Sciatic nerve (tissue), 2 donors: ENCODE results near the gene GYPC. TPM values are rescaled to one million over a fixed set of nuclear protein-coding genes. Genes with fewer than 3 reads are reported as not detected.
"Not testable (repeated sequence)": the region's sequence is repeated elsewhere in the genome, so short reads cannot be mapped to it uniquely, and the experiment has no call there.

Experiments used
- ATAC-seq: fragments of 200-7000 bp; cut with Tn5 transposase; one replicate; pipeline ENCODE4 v1.9.1; 2020; ENCODE audit warnings: mild to moderate bottlenecking, moderate library complexity
- DNase-seq: peaks from one replicate; pipeline ENCODE4 v3.0.0-alpha.2; 2020; ENCODE audit warnings: low spot score
- intact Hi-C: fragments of 100-400 bp; cut with DNase I; formaldehyde crosslinking; loops from one replicate; pipeline ENCODE4 v1.14.2; 2022
- total RNA-seq: library from RNA; stranded (reverse); fragmentation: NEBNext Ultra II Directional; extraction: Animal tissue kit (Norgen Biotek cat#: 25700); gene quantifications from one replicate; pipeline ENCODE4 v1.2.1, GENCODE V29; 2021
- donor health status: DM: no; HTN: no; CAD: no.
- donor health status: DM: no; HTN: no; CAD: no.

The GYPC gene
- 89.2 TPM for total RNA-seq

GRCh38 chr2:126655500-126656430 is at the start of gene GYPC:
Gene GYPC (plus strand): TSS chr2:126656158. CDS start chr2:126656264, 106 bp downstream.
- ATAC-seq: peak; percentile 74
- peak; percentile 82 for DNase-seq
- intact Hi-C loops: no loop called here

DNA sequence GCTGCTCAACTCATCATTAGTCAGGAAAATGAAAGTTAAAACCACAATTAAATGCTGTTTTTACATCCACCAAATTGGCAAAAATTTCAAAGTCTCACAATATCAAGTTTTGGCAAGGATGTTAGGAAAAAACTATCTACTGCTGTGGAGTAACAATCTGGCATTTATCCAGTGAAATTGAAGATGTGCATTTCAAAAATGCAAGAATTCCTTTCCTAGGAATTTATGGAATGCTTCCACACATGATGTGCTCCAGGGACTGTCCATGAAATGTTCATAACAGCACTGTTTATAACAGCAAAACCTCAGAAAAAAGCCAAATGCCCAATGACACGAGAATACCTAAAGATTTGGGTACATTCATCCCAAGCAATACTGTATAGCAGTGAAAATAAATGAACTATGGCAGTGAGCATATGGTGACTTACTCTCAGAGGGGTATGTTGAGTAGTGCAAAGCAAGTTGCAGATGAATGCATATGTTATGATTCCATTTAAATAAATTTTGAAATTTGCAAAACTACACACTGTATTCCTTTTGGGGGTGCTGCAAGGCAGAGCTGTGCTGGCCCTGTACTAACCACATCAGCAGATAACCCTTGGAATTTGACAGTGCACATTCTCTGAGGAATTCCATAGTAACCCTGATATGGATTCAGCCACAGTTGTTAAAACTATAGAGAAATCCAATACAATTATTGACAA is 41.3 kb upstream of the GYPC start:
- DNase-seq (no peak), ATAC-seq (peak; percentile 61)
- intact Hi-C loops: no loop called here

DNA sequence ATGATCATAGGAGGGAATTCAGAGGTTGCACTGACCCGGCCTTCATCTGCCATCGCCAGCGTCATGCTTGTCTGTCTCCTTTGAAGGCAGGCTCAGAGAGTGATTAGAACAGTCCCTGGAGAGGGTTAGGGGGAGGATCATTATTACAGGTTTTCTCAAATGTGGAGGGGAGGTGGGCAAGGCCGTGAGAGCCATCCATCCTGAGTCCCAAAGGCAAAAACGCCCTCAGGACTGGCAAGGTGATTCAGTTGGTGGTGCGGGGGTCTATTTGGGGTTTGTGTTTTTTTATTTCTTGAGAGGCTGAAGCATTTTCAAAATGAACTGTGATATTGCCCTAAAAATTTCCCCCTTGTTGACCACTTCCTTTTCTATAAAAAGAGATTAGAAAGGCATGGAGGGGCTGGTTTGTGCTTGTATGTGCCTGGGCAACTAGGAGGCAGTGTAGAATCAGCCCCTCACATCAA is 39.3 kb upstream of the GYPC start:
- intact Hi-C loops: no loop called here
- DNase-seq: no peak
- ATAC-seq: no peak

DNA sequence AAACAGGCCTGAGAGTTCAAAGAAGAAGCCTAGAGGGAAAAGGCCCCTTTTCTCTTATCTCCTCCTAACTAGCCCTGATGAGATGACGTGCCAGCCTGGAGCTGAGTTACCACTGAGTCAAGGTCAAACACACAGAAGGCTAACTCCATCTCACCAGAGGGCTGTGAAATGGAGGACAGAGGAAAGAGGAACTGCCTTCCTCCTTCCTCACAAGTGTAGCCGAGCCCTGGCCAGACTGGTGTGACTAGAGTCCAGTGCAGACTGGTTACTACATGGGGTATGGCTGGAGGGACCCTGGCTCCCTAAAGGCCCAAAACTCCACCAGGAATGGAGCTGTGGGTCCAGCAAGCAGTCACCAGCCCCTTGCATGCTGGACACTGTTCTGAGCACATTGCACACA is 35.7 kb upstream of the GYPC start:
- intact Hi-C loops: no loop called here
- DNase-seq (no peak), ATAC-seq (no peak)

DNA sequence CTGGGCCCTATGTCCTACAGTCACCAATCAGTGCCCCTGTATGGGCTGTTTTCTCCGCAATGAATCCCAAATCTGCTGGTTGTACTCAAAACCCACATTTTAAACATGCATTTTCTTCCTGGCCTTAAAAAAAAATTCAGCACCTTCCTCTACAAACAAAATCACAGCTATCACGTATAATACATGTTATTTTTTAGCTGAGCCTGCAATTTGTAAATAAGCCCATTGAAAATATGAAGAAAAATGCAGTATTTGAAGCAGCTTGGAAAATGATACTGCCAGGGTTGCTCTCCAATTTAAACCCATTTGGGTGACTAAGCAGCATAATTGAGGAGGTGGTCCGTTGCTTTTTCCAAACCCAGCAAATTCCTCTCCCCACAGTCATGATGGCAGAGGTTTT is 33.0 kb upstream of the GYPC start:
- no peak for DNase-seq
- ATAC-seq: no peak
- intact Hi-C loops: no loop called here

GRCh38 chr2:126627643-126628042 is 28.3 kb upstream of the GYPC start:
- ATAC-seq (no peak), DNase-seq (no peak)
- intact Hi-C loops: no loop called here

GRCh38 chr2:126634273-126634861 is 21.6 kb upstream of the GYPC start:
- ATAC-seq: no peak

GRCh38 chr2:126635281-126635680 is 20.7 kb upstream of the GYPC start:
- intact Hi-C loops: no loop called here
- DNase-seq (no peak), ATAC-seq (peak; percentile 94)

More at GRCh38 chr2:126634273-126634861, 21.6 kb upstream of the GYPC start:
- intact Hi-C loops: no loop called here
- no peak for DNase-seq

DNA sequence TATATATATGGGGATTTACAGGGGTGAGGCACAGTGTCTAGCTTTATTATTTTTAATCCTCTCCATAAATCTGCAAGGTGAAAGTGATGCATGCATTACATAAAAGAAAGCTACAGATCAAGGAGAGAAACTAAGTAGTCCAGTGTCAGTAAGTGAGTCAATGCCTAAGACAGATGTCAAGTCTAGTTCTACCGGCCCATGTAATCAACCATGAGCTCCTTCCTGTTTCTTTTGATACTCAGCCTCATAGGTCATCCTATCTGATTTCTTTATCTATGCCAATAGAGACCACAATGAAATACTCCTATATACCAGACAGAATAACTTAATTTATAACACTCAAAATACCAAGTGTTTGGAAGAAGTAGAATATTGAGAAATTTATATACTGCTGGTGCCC is 20.2 kb upstream of the GYPC start:
- ATAC-seq (no peak), DNase-seq (no peak)
- intact Hi-C loops: no loop called here

- DNase-seq (no peak), ATAC-seq (no peak)
- intact Hi-C loops: no loop called here
Observed at GRCh38 chr2:126637386-126637785, 18.6 kb upstream of the GYPC start.

- ATAC-seq (no peak), DNase-seq (no peak)
- intact Hi-C loops: no loop called here
Observed at GRCh38 chr2:126638746-126639145, 17.2 kb upstream of the GYPC start.

DNA sequence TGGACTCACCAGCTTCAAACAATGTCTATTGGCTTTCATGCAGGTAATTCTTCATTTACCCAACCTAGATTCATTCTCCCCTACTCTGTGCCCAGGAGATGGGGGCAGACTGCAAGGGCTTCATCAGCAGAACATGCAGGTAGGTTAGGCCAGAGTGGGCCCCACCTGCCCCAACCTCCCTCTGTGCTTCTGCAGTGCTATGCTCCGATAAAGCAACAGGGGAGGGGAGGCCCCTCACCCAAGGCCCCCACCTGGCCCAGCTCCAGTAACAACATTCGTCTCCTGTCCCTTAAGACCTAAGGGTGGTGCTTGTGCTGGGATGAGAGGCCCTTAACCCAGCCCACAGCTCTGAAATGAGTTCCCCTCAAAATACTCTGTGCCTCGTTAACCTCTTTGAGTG is 16.7 kb upstream of the GYPC start:
- ATAC-seq (no peak), DNase-seq (no peak)
- intact Hi-C loops: no loop called here

GRCh38 chr2:126641294-126641693 is 14.7 kb upstream of the GYPC start:
- ATAC-seq, DNase-seq, intact Hi-C loops: not testable (repeated sequence)

GRCh38 chr2:126642031-126642430 is 13.9 kb upstream of the GYPC start:
- DNase-seq (no peak), ATAC-seq (no peak)
- intact Hi-C loops: no loop called here

DNA sequence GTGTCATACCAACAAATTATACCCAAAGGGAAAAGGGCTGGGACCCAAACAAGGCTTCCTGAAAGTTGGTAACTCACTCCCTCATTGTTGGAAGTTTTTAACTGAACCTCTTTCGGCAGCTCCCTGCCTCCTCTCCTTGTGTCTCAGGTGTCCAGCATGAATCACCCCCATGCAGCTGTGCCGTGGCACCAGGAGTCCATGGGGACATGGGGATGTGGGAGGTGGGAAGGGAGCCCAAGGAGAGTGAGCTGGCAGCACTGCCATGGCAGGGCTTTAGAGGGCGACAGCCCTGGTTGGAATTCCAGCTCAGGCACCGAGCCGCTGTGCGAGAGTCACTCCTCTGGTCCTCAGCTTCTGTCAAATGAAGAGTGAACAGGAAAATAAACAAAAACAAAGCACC is 12.5 kb upstream of the GYPC start:
- intact Hi-C loops: no loop called here
- ATAC-seq (no peak), DNase-seq (no peak)

- ATAC-seq (no peak), DNase-seq (no peak)
- intact Hi-C loops: no loop called here
Observed at GRCh38 chr2:126643972-126644371, 12.0 kb upstream of the GYPC start.

DNA sequence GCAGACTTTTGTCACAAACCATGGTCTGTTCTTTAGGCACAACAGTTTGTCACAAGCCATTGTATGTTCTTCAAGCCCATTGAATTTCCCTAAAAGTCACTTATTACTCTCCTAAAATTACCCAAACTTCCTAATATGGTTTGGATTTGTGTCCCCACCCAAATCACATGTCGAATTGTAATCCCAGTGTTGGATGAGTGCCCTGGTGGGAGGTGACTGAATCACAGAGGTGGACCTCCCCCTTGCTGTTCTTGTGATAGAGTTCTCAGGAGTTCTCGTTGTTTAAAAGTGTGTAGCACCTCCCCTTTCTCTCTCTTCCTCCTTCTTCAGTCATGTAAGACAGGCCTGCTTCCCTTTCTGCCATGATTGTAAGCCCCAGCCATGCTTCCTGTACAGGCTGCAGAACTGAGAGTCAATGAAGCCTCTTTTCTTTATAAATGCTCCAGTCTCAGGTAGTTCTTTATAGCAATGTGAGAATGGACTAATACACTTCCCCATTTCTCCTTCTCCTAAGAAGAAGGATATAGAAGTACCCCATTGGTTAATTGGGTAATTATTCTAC is 11.2 kb upstream of the GYPC start:
- ATAC-seq (no peak), DNase-seq (no peak)
- intact Hi-C loops: no loop called here

GRCh38 chr2:126645211-126645618 is 10.7 kb upstream of the GYPC start:
- DNase-seq (no peak), ATAC-seq (no peak)
- intact Hi-C loops: no loop called here

- ATAC-seq (no peak), DNase-seq (no peak)
- intact Hi-C loops: no loop called here
Observed at GRCh38 chr2:126646026-126646425, 9.9 kb upstream of the GYPC start.
